Measurements from ENCODE around the gene AIM2. TPM values are rescaled to one million over a fixed set of nuclear protein-coding genes. Genes with fewer than 3 reads are reported as not detected.

Gene AIM2
- total and polyA plus RNA-seq, 2 of the 13 experiments (the other 11 are each of a cell fraction or from before 2014, with no cell fraction given) = not detected

DNA sequence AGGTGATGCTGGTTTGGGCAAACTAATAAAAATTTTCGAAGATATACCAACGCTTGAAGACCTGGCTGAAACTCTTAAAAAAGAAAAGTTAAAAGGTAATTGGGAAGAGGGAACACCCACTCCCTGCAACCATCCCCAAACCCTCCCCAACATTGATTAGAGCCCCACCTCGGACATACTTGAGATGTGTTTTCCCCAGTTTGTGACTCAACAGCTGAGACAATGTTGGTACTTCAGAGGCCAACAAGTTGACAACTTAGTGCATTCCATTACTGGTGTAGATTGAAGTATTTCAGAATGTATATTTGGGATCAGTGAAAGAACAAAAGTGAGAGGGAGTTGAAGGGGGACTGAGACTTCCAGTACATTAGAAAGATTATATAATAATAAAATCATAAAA is 61.7 kb downstream of the AIM2 start:
- FAIRE-seq (no peak), DNase-seq (ENCODE audit: low spot score) (no peak), ATAC-seq (no peak)
- WGBS (ENCODE audit: low lambda C conversion rate) = 0% methylated on average over 3 of the region's 3 CpGs
- ChIA-PET POLR2A (no interaction called here), CTCF (ENCODE audit: low intra/inter-chr PET ratio, low total read pairs) (no interaction called here)
- Histone ChIP-seq H2AFZ (ENCODE audit: low read length) (no peak overlapping the region), H3K4me3 (replicated peaks in 1 of 3; ENCODE audit: insufficient read depth in 1 of 3, low read depth in 2 of 3, low read length in 3 of 3) (no peak overlapping the region), H3K4me1 (ENCODE audit: insufficient read depth, low read length) (no peaks in the 10 kb centered on the region), H3K9ac (ENCODE audit: insufficient read depth, low read depth, low read length) (no peak overlapping the region), H4K20me1 (ENCODE audit: insufficient read depth, low read length) (no peaks in the 10 kb centered on the region), H3K27ac (ENCODE audit: extremely low read length, insufficient read depth, low read length) (no peak overlapping the region), H3K79me2 (ENCODE audit: insufficient read depth, low read length) (no peaks in the 10 kb centered on the region), H3K36me3 (replicated peaks in 1 of 2; ENCODE audit: control insufficient read depth in 1 of 2, insufficient read depth in 2 of 2, low read length in 2 of 2) (no peaks in the 10 kb centered on the region), H3K4me2 (ENCODE audit: low read depth, low read length) (no peak overlapping the region), H3K9me3 (ENCODE audit: low read length) (no peaks in the 10 kb centered on the region), H3K27me3 (ENCODE audit: control insufficient read depth in 1 of 2, insufficient read depth in 2 of 2, low read length in 2 of 2) (0 out of 5 replicates have a peak, but pooled peaks cover 0 to 2% of the 10 kb centered on the region in 2 experiments)
- TF ChIP-seq NFIB (CRISPR knock-in tag; IDR thresholded peaks at IDR 0.05; ENCODE audit: borderline replicate concordance) (no peak), ZNF564 (CRISPR knock-in tag; IDR thresholded peaks at IDR 0.05) (no peak), NBN (conservative IDR thresholded peaks at IDR 0.05) (no peak)
- TF ChIP-seq, protein P1, sequence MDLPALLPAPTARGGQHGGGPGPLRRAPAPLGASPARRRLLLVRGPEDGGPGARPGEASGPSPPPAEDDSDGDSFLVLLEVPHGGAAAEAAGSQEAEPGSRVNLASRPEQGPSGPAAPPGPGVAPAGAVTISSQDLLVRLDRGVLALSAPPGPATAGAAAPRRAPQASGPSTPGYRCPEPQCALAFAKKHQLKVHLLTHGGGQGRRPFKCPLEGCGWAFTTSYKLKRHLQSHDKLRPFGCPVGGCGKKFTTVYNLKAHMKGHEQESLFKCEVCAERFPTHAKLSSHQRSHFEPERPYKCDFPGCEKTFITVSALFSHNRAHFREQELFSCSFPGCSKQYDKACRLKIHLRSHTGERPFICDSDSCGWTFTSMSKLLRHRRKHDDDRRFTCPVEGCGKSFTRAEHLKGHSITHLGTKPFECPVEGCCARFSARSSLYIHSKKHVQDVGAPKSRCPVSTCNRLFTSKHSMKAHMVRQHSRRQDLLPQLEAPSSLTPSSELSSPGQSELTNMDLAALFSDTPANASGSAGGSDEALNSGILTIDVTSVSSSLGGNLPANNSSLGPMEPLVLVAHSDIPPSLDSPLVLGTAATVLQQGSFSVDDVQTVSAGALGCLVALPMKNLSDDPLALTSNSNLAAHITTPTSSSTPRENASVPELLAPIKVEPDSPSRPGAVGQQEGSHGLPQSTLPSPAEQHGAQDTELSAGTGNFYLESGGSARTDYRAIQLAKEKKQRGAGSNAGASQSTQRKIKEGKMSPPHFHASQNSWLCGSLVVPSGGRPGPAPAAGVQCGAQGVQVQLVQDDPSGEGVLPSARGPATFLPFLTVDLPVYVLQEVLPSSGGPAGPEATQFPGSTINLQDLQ (CRISPR knock-in tag; IDR thresholded peaks at IDR 0.05) = no peak
- BruUV-seq (replicated peaks) = no TSS peak
- intact Hi-C loops (cut with micrococcal nuclease; ENCODE audit: unreplicated experiment) = no loop called here
- in situ Hi-C loops (cut with HindIII; ENCODE audit: extremely low pct_ligation_motif_present, low pct_unique_long_range_greater_than_20kb) = loop anchor here (25.0 kb wide), 1 partner anchor 828 kb away; the partner anchor contains the start of gene CD1D

DNA sequence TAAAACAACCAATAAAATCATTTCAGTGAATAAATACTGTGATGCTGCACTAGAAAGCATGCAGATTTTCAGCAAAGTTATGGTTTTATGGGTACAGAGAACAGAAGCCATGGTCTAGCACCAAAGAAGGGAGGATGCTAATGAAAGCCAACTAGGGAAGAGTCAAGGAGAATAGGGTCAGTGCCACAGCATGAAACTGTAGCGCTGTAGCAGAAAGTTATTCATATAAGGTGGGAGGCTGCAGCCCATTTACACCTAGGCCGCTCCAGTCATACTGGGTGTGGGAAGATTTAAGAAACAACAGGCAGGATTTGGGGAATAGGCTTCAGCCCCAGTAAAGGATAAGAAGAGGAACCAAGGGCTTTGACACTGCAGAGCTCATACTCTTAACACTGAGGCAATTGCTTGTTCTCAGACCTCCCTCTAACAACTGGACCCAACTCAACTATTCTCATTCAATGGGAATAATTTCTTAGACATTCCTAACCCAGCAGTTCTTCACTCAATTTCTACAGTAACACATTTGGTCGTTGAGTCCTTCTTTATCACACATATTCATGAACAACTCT is 62.5 kb downstream of the AIM2 start:
- Histone ChIP-seq H3K9me3 (ENCODE audit: low read length) (no peaks in the 10 kb centered on the region), H3K4me2 (ENCODE audit: low read depth, low read length) (no peak overlapping the region), H3K4me3 (replicated peaks in 1 of 3; ENCODE audit: insufficient read depth in 1 of 3, low read depth in 2 of 3, low read length in 3 of 3) (no peak overlapping the region), H2AFZ (ENCODE audit: low read length) (no peak overlapping the region), H3K36me3 (replicated peaks in 1 of 2; ENCODE audit: control insufficient read depth in 1 of 2, insufficient read depth in 2 of 2, low read length in 2 of 2) (no peaks in the 10 kb centered on the region), H4K20me1 (ENCODE audit: insufficient read depth, low read length) (no peaks in the 10 kb centered on the region), H3K27ac (ENCODE audit: extremely low read length, insufficient read depth, low read length) (no peak overlapping the region), H3K4me1 (ENCODE audit: insufficient read depth, low read length) (no peaks in the 10 kb centered on the region), H3K27me3 (ENCODE audit: control insufficient read depth in 1 of 2, insufficient read depth in 2 of 2, low read length in 2 of 2) (0 out of 5 replicates have a peak, but pooled peaks cover 0 to 2% of the 10 kb centered on the region in 2 experiments), H3K79me2 (ENCODE audit: insufficient read depth, low read length) (no peaks in the 10 kb centered on the region), H3K9ac (ENCODE audit: insufficient read depth, low read depth, low read length) (no peak overlapping the region)
- intact Hi-C loops (cut with micrococcal nuclease; ENCODE audit: unreplicated experiment) (no loop called here), in situ Hi-C loops (cut with HindIII; ENCODE audit: extremely low pct_ligation_motif_present, low pct_unique_long_range_greater_than_20kb) (loop anchor here (25.0 kb wide), 1 partner anchor 827 kb away; the partner anchor contains the start of gene CD1D)
- DNase-seq (ENCODE audit: low spot score) (no peak), FAIRE-seq (no peak), ATAC-seq (no peak)
- no peak for TF ChIP-seq HNRNPH1 (optimal IDR thresholded peaks at IDR 0.05; ENCODE audit: low read depth, low read length)
- BruUV-seq (replicated peaks) = no TSS peak
- ChIA-PET CTCF (ENCODE audit: low intra/inter-chr PET ratio, low total read pairs) (no interaction called here), POLR2A (no interaction called here)
- WGBS (ENCODE audit: low lambda C conversion rate) = 52% methylated on average over 3 of the region's 3 CpGs
